Stomach (tissue), 19 donors: Measurements from ENCODE around the gene CSGALNACT2. TPM values are rescaled to one million over a fixed set of nuclear protein-coding genes. Genes with fewer than 3 reads are reported as not detected.

Experiments
- DNase-seq, 2 donors: peaks; one replicate each; pipeline versions ENCODE4 v3.0.0 to v3.0.0-alpha.2; 2013 to 2019
- H3K27ac ChIP-seq, 5 donors: fragments of 200-600 bp in 4 of 5; sonication (generic) in 4 of 5; one replicate each; pipeline ENCODE4 v1.5.1; 2013 to 2019; ENCODE audit warnings: mild to moderate bottlenecking in 1 of 5, moderate library complexity in 1 of 5
- H3K27me3 ChIP-seq, 3 donors: fragments of 200-600 bp; sonication (generic); one replicate each; pipeline ENCODE4 v1.5.1; 2017 to 2019; ENCODE audit warnings: mixed run types in 1 of 3
- H3K36me3 ChIP-seq, 4 donors: fragments of 200-600 bp; sonication (generic); 1 replicate in 3 of 4; 2 replicates in 1 of 4; pipeline ENCODE4 v1.5.1; 2016 to 2019
- H3K4me1 ChIP-seq, 4 donors: fragments of 200-600 bp; sonication (generic); one replicate each; pipeline ENCODE4 v1.5.1; 2016 to 2019
- H3K4me3 ChIP-seq, 4 donors: fragments of 200-600 bp; sonication (generic) in 3 of 4; one replicate each; pipeline ENCODE4 v1.5.1; 2016 to 2019; ENCODE audit warnings: mild to moderate bottlenecking in 1 of 4
- H3K9me3 ChIP-seq, 4 donors: fragments of 200-600 bp; sonication (generic); one replicate each; pipeline ENCODE4 v1.5.1; 2016 to 2019
- EP300 ChIP-seq: sonication (generic); formaldehyde crosslinking; IDR thresholded peaks from one replicate; pipeline ENCODE4 v1.6.1; 2017; ENCODE audit warnings: antibody characterized with exemption
- POLR2A ChIP-seq, 4 donors: fragments of 450-650 bp; IDR thresholded peaks; one replicate each; pipeline ENCODE4 v1.6.1; 2016; ENCODE audit warnings: antibody characterized with exemption in 4 of 4, control low read depth in 2 of 4, mild to moderate bottlenecking in 1 of 4, moderate library complexity in 1 of 4
- POLR2AphosphoS5 ChIP-seq, 3 donors: sonication (generic); formaldehyde crosslinking; IDR thresholded peaks; one replicate each; pipeline ENCODE4 v1.6.1; 2016; ENCODE audit warnings: antibody characterized with exemption in 3 of 3
- WGBS, 5 donors: extraction: QIAGEN DNeasy Blood & Tissue Kit in 3 of 5; methylation state at CpG; one replicate each; pipeline versions ENCODE4 v1.1.5 to v1.1.7; 2013 to 2018; 5-methylcytosine and 5-hydroxymethylcytosine counted together
- intact Hi-C: fragments of 100-400 bp; cut with DNase I; formaldehyde crosslinking; loops from one replicate; pipeline ENCODE4 v1.15.1; 2023; ENCODE audit warnings: low total_unique reads
- long read RNA-seq, 10 donors: transcript quantifications; one replicate each; lab custom pipeline, GENCODE V29; 2026
- polyA plus RNA-seq, 3 donors: library from polyadenylated mRNA; stranded (reverse); fragments of 200-250 nt; gene quantifications; one replicate each; pipeline ENCODE4 v1.2.3, GENCODE V29; 2013
- total RNA-seq, 5 donors: library from RNA; depleted of rRNA; stranded (reverse); fragments of >200 nt; gene quantifications; one replicate each; pipeline versions ENCODE4 v1.1.0 to v1.2.3, GENCODE V29; 2014 to 2016
- TF ChIP-seq, protein P1 (sequence below), 7 experiments: fragments of 450-650 bp in 4 of 7; fragments of 200-600 bp in 3 of 7; sonication (generic) in 3 of 7; IDR thresholded peaks; one replicate each; pipeline ENCODE4 v1.5.1; 2016 to 2019; ENCODE audit warnings: antibody characterized with exemption in 7 of 7, control low read depth in 2 of 7, mild to moderate bottlenecking in 1 of 7
- donor health status: healthy with polysubstance abuse.
- donor health status: Bipolar disorder and iron deficiency.
- donor health status: healthy.

Gene CSGALNACT2, protein sequence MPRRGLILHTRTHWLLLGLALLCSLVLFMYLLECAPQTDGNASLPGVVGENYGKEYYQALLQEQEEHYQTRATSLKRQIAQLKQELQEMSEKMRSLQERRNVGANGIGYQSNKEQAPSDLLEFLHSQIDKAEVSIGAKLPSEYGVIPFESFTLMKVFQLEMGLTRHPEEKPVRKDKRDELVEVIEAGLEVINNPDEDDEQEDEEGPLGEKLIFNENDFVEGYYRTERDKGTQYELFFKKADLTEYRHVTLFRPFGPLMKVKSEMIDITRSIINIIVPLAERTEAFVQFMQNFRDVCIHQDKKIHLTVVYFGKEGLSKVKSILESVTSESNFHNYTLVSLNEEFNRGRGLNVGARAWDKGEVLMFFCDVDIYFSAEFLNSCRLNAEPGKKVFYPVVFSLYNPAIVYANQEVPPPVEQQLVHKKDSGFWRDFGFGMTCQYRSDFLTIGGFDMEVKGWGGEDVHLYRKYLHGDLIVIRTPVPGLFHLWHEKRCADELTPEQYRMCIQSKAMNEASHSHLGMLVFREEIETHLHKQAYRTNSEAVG
- total RNA-seq (10 to 100 TPM in 2 of 5 donors, 1 to 10 TPM in 3; 2.0 to 30.1 (median 8.9) TPM), polyA plus RNA-seq (10 to 100 TPM in 1 of 3 donors, 1 to 10 TPM in 2; 4.1 to 10.7 (median 6.7) TPM)
- long read RNA-seq, donor 1 = 0 reads
- long read RNA-seq, donor 2 = 0 reads
- long read RNA-seq, donor 3 = 0 reads
- long read RNA-seq, donor 4, partial matches to known transcripts = 0 of 1 reads
- long read RNA-seq, donor 4, other reads (novel, unspliced or antisense) = 0 of 1 reads
- long read RNA-seq, donor 5, partial matches to known transcripts = 0 of 1 reads
- long read RNA-seq, donor 5, other reads (novel, unspliced or antisense) = 0 of 1 reads
- long read RNA-seq, donor 6, partial matches to known transcripts = 0 of 4 reads
- long read RNA-seq, donor 6, other reads (novel, unspliced or antisense) = 0 of 4 reads
- long read RNA-seq, donor 7, partial matches to known transcripts = 0 of 1 reads
- long read RNA-seq, donor 7, other reads (novel, unspliced or antisense) = 0 of 1 reads
- long read RNA-seq, donor 8, partial matches to known transcripts = 0 of 2 reads
- long read RNA-seq, donor 8, other reads (novel, unspliced or antisense) = 0 of 2 reads
- long read RNA-seq, donor 9 = 0 reads
- long read RNA-seq, donor 10 = 0 reads

DNA sequence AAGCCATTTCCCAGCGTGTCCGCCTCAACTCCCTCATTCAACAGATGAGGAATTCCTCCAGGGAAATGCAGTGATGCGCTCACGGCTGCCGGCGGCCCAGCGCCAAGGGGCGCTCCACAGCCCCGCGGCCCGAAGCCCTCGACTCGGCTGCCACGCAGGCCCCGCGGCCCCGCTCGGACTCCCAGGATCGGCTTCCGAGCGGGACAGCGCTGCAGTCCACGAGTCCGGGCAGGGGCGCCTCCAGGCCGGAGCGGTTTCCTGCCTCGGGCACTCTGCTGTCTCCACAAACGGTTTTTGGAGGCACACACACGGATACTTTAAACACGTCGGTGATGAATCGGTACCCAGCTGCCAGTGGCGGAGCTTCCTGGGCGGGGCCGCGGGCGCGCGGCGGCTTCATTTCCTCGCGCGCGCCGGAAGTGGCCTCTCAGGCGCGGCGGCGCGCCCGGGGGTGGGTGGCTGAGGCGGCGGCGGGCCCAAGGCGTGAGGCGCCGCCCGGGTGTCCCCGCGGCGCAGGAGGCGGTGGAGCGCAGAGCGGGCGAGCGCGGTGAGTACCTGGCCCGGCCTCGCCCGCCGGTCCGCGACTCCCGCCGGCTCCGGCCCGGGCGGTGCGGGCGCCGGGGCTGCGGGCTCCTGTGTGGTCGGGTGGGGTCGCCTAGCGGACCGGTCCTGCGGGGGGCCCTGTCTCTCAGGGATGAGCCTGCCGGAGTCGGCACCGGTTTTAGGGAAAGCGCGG is at the start of gene CSGALNACT2:
TSS of gene CSGALNACT2 (plus strand) at position 425 of the 736 bp plus-strand sequence. CDS start 16,705 bp downstream, outside the sequence.
- intact Hi-C loops = no loop called here
- WGBS, 5 donors = 0 to 1% (median 1%) methylated on average over 19 to 93 of the region's 93 CpGs
- Histone ChIP-seq H3K9me3 (no peaks in the 10 kb centered on the region), H3K27me3 (no peaks in the 10 kb centered on the region), H3K36me3 (no peaks in the 10 kb centered on the region), H3K27ac (peak within 1 kb of the TSS; percentile 90 to 97 (median 94)), H3K4me1 (peaks cover 14 to 54% (median 25%) of the 10 kb centered on the region in 4 donors), H3K4me3 (peak within 1 kb of the TSS; percentile 72 to 93 (median 84))
- peak; percentile 88 to 96 for DNase-seq
- TF ChIP-seq POLR2A (IDR thresholded peaks at IDR 0.05) (no peak), POLR2AphosphoS5 (IDR thresholded peaks at IDR 0.05) (peak; percentile 66 to 80 (median 78))

DNA sequence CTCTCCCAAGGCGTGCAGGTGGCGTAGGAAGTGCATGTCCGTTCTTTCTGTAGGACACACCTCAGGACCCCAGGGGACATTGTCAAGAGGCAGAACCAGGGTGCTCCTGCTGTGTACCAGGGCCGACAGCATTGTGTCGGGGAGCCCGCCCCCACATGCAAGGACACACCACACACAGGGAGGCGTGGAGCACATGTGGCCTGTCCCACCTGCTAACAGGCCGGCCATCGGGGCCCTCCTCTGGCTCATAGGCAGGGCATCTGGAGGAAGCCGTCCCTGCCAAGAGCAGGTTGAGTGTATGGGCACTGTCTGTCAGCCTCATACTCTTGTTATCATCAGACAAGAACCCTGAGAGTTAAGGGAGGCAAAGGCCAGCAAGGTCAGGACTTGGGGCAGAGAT is 48.7 kb upstream of the CSGALNACT2 start:
- Histone ChIP-seq H3K4me1 (peaks cover 0 to 8% (median 0%) of the 10 kb centered on the region in 4 donors), H3K27ac (no peak overlapping the region), H3K36me3 (no peaks in the 10 kb centered on the region), H3K4me3 (no peak overlapping the region), H3K27me3 (no peaks in the 10 kb centered on the region), H3K9me3 (no peaks in the 10 kb centered on the region)
- intact Hi-C loops = no loop called here
- no peak for DNase-seq
- no peak for TF ChIP-seq POLR2A (IDR thresholded peaks at IDR 0.05)
- TF ChIP-seq EP300 = no peak
- TF ChIP-seq, protein P1, sequence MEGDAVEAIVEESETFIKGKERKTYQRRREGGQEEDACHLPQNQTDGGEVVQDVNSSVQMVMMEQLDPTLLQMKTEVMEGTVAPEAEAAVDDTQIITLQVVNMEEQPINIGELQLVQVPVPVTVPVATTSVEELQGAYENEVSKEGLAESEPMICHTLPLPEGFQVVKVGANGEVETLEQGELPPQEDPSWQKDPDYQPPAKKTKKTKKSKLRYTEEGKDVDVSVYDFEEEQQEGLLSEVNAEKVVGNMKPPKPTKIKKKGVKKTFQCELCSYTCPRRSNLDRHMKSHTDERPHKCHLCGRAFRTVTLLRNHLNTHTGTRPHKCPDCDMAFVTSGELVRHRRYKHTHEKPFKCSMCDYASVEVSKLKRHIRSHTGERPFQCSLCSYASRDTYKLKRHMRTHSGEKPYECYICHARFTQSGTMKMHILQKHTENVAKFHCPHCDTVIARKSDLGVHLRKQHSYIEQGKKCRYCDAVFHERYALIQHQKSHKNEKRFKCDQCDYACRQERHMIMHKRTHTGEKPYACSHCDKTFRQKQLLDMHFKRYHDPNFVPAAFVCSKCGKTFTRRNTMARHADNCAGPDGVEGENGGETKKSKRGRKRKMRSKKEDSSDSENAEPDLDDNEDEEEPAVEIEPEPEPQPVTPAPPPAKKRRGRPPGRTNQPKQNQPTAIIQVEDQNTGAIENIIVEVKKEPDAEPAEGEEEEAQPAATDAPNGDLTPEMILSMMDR (IDR thresholded peaks at IDR 0.05) = no peak
- no peak for TF ChIP-seq POLR2AphosphoS5 (IDR thresholded peaks at IDR 0.05)
- WGBS, 5 donors = 76 to 95% (median 87%) methylated on average over 4 to 10 of the region's 10 CpGs

DNA sequence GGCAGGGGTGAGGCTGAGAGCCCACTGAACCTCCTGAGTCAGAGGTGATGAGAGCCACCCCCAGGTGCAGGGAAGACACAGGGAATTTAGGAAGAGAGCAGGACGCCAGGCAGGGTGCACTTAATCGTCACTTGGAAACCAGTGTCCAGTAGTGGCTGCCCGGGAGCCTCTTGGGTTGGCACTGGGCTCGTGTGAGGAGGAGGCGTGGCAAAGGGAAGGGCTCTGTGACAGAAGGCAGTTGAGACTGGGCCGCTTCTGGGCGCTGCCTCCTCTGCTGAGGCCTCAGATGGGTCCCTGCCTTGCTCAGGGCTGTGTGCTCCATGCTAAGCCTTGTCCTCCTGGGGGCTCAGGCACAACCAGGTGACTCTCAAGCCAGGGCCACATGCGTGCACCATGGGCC is 48.1 kb upstream of the CSGALNACT2 start:
- H3K36me3 ChIP-seq = no peaks in the 10 kb centered on the region
- peaks cover 0 to 4% (median 0%) of the 10 kb centered on the region in 3 donors for H3K27me3 ChIP-seq
- intact Hi-C loops = no loop called here
- no peak overlapping the region for H3K4me3 ChIP-seq
- H3K27ac ChIP-seq = no peak overlapping the region
- TF ChIP-seq POLR2A (IDR thresholded peaks at IDR 0.05) (no peak), EP300 (no peak), POLR2AphosphoS5 (IDR thresholded peaks at IDR 0.05) (no peak)
- TF ChIP-seq, protein P1 (IDR thresholded peaks at IDR 0.05) = no peak
- WGBS, 5 donors = 49 to 78% (median 53%) methylated on average over 8 of the region's 8 CpGs
- H3K9me3 ChIP-seq = no peaks in the 10 kb centered on the region
- H3K4me1 ChIP-seq = peaks cover 0 to 8% (median 0%) of the 10 kb centered on the region in 4 donors
- peak in 1 of 2 donors; percentile 38 for DNase-seq

DNA sequence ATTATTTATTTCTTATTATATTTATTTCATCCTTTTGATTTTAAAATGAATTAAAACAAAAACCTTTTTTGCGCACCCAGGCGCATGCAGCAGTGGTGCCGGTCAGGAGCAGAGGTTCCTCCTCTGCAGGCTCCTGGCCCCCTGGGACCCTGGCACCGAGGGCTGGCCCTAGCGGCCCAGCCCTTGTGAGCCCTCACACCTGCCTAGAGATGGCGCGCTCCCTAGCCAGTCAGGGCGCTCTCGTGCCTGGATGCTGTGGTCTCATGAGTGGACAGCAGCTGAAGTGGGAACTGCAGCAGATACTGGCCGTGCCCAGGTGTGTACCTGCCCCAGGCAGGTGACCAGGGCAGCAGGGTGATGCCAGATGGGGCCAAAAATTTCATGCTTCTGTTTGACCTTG is 47.6 kb upstream of the CSGALNACT2 start:
- Histone ChIP-seq H3K9me3 (no peaks in the 10 kb centered on the region), H3K27me3 (peaks cover 0 to 5% (median 0%) of the 10 kb centered on the region in 3 donors), H3K4me1 (peaks cover 0 to 8% (median 0%) of the 10 kb centered on the region in 4 donors), H3K4me3 (no peak overlapping the region), H3K27ac (no peak overlapping the region), H3K36me3 (no peaks in the 10 kb centered on the region)
- no peak for TF ChIP-seq POLR2AphosphoS5 (IDR thresholded peaks at IDR 0.05)
- TF ChIP-seq EP300 = no peak
- TF ChIP-seq, protein P1 (IDR thresholded peaks at IDR 0.05) = no peak
- TF ChIP-seq POLR2A (IDR thresholded peaks at IDR 0.05) = no peak
- intact Hi-C loops = no loop called here
- 83 to 88% (median 87%) methylated on average over 10 of the region's 10 CpGs for WGBS, 5 donors
- DNase-seq = no peak
